GM18873 (cell line): Measurements from ENCODE around the gene CCL7.

ENCODE experiments used
- ATAC-seq: cut with Tn5 transposase; IDR thresholded peaks from one replicate; pipeline ENCODE4 v1.9.1; 2021; ENCODE audit warnings: mild to moderate bottlenecking, moderate library complexity, moderate number of reproducible peaks; ENCODE audit not compliant: unreplicated experiment, low FRiP score

CCL7 gene

DNA sequence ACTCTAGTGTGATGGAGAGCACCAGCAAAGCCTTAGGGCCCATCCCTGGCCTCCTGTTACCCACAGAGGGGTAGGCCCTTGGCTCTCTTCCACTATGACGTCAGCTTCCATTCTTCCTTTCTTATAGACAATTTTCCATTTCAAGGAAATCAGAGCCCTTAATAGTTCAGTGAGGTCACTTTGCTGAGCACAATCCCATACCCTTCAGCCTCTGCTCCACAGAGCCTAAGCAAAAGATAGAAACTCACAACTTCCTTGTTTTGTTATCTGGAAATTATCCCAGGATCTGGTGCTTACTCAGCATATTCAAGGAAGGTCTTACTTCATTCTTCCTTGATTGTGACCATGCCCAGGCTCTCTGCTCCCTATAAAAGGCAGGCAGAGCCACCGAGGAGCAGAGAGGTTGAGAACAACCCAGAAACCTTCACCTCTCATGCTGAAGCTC, 49.0 kb downstream of the CCL7 start, which contains the start of gene CCL8:
TSS of gene CCL8 (plus strand) at position 397 of the 445 bp plus-strand sequence. CDS start 67 bp downstream, outside the sequence.
- ATAC-seq = no peak
